Measurements from ENCODE around the gene OR2F2.

DNA sequence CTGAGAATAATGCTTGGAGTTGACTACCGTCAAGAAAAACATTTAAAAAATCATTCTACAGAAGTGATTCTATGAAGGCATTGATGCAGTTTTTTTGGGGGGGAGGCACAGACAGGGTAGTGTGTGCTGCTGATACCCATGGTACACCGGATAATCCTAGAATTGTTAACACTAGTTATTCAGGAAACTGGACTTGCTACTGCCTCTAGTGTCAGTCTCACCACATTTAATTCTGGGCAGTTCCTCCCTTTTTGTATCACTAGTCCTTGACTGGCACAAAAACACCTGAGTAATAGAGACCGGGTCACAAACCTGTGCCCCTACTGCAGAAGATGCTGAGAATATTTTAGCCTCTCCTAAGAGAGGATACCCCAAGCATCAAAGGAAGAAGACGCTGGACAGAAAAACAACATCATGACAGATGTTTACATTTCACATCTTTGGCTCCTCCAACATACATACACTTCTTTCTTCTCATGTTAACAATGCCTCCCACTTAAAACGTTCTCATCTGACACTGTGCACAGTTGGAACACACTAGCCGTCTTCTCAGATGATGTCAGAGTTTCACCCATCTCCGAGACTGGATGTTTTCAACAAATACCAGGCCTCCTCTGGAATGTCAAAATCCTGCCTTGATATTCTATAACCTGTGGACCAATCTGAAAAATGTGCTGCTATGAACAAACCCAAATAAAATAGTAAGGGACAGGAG lies 19.9 kb upstream of the OR2F2 start:
- no peak for TF ChIP-seq POLR2A (IDR thresholded peaks at IDR 0.05)
- TF ChIP-seq, protein P1, sequence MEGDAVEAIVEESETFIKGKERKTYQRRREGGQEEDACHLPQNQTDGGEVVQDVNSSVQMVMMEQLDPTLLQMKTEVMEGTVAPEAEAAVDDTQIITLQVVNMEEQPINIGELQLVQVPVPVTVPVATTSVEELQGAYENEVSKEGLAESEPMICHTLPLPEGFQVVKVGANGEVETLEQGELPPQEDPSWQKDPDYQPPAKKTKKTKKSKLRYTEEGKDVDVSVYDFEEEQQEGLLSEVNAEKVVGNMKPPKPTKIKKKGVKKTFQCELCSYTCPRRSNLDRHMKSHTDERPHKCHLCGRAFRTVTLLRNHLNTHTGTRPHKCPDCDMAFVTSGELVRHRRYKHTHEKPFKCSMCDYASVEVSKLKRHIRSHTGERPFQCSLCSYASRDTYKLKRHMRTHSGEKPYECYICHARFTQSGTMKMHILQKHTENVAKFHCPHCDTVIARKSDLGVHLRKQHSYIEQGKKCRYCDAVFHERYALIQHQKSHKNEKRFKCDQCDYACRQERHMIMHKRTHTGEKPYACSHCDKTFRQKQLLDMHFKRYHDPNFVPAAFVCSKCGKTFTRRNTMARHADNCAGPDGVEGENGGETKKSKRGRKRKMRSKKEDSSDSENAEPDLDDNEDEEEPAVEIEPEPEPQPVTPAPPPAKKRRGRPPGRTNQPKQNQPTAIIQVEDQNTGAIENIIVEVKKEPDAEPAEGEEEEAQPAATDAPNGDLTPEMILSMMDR (IDR thresholded peaks at IDR 0.05), result no peak
- no peak for TF ChIP-seq POLR2AphosphoS5 (IDR thresholded peaks at IDR 0.05)

Measured in sigmoid colon (tissue), 4 donors.